ENCODE data around the gene NFKBIE.
A peak's percentile ranks its signal among the peaks of the same experiment; 100 is the strongest.

NFKBIE gene

DNA sequence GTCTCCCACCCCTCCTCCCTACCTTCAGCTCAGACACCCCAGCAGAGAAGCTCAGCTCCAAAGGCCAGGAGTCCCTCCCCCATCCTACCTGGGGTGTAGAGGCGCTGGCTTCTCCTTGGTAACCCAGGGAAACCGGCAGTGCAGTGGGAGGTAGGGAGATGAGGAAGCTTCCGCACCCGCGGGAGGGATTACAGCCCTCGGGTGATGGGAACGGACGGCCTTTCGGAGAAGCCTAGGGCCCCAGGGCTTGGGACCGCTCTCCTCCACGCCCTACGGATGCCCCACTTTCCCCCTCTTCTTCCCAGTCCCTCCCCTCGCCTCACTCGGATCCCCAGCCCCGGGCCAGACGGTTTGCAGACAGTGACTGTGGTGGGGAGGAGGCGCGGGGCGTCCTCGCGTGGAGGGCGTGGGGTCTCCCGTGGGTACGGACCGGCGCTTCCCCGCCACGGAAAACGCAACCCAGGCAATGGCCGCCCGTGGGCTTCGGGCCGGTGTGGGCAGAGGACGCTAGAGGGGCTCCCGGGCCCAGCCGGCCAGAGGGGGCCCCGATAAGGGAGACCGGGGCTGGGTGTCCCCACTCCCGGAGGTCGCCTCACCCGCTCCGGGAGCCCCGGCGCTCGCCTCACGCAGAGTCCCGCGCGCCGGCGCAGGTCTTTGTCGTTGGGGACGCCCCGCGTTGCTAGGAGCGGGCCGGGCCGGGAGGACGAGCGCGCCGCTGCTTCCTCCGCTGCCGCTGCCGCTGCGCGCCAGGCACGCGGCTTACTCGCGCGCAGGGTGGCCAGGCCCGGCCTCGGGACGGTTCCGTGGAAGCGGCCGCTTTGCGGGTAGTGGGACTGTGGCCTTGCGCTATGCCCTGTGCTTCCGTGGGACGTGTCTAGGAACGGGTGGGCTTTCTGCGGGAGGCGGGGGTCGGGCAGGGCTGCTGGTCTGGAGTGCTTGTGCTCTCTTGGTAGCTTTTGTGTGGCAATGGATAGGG, 32.0 kb upstream of the NFKBIE start:
- DNase-seq (ENCODE audit: low spot score) = peak; percentile 89

DNA sequence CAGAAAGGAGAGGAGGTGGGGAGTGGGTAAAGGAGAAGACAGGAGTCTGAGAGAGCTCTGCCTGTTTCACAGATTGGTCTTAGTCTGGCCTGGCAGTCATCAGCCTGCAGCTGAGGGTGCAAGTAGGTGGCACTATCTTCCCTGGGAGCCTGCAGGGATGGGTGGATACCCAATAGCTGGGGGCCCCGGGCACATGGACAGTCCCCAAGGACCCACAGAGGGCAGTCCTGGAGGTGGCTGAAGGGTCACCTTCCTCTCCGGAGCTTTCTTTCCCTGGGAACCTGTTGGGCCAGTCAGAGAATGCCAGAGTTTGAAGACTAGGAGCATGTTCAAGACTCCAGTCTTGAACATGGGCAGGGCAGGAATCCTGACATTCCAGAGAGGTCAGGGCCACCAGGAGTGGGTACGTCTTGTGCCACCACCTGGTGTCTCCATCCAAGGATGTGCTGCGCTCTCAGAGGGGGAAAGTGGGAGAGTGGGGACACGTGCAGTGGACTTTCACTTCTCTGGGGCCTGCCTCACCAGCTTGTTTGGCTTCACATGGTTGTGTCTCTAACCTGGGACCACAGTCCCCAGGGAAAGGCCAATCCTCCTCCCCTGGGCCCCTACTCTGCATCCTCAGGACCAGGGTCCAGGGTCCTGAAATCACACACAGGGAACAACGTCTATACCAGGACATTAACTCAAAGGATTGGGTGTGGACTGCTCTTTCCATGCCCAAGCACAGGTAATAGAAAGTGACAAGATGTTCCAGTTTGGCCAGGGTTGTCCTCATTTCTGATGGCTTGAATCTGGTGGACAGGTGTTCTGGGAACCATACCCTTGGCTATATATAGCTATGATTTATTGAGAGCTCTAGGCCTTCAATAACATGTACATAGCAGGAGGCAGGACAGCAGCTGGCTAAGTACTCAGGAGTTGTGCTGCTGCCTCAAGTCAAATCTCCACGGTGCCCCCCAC, 29.8 kb upstream of the NFKBIE start:
- DNase-seq (ENCODE audit: low spot score) = no peak

GRCh38 chr6:44292661-44293365, 27.5 kb upstream of the NFKBIE start:
- no peak for DNase-seq (ENCODE audit: low spot score)

DNA sequence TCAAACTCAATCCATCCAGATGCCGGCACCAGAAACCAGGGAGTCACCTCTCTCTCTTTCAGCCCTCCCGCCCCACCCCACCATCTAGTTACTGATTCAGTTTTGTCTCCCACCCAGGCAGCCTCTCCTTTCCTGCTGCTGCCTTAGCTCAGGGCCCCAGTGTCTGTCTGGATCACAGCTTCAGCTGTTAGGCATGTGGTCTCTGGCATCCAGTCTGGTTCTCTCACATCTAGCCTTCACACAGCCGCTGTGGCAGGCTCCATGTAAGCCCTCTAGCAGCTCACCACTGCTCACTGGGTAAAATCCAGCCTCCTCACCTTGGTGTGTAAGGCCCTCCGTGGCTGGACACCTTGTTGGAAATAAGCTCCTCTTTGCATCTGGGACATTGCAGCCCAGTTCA, 26.5 kb upstream of the NFKBIE start:
- no peak for DNase-seq (ENCODE audit: low spot score)

DNA sequence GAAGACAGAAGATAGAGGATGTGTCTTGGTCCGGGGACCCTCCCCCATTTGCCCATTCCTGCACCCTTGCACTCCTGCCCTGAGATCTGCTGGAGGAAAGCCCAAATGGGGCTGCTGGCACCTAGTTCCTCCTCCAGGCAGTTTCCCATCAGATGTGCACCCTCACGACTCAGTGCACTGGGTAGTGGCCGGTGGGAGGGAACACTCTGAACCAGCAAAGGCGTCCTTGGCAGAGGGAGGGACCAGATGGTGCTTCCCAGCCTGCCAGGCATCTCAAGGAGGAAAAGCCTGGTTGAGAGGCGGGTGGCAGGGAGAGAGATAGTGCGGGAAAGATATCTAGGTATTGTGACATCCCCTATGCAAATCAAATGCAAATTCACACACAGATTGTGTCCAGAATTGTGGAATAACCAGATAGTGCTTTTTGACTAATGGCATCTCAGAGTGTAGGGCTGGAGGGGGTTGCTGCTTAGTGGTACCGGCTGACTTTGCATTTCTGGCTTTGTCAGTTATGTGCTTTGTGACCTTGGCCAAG, 24.4 kb upstream of the NFKBIE start:
- DNase-seq (ENCODE audit: low spot score) = peak; percentile 66

DNA sequence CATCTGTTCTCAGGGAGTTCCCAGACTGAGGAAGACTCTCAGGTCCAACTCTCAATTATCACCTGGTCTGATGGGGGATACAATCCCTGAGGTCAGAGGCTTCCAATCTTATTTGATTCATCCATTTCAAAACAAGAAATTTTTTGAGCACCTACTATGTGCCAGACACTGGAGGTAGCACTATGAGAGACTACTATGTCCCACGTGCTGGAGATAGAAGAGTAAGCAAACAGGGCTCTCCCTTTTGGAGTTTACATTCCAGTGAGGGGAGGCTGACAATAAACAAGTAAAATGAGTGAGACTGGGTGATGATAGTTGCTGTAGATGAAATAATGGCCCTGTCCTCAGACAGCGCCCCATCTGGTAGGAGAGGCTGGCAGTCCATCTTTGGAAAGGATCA, 21.4 kb upstream of the NFKBIE start:
- DNase-seq (ENCODE audit: low spot score) = no peak

- DNase-seq (ENCODE audit: low spot score) = no peak
Measured at GRCh38 chr6:44286285-44286565, 20.9 kb upstream of the NFKBIE start.

DNA sequence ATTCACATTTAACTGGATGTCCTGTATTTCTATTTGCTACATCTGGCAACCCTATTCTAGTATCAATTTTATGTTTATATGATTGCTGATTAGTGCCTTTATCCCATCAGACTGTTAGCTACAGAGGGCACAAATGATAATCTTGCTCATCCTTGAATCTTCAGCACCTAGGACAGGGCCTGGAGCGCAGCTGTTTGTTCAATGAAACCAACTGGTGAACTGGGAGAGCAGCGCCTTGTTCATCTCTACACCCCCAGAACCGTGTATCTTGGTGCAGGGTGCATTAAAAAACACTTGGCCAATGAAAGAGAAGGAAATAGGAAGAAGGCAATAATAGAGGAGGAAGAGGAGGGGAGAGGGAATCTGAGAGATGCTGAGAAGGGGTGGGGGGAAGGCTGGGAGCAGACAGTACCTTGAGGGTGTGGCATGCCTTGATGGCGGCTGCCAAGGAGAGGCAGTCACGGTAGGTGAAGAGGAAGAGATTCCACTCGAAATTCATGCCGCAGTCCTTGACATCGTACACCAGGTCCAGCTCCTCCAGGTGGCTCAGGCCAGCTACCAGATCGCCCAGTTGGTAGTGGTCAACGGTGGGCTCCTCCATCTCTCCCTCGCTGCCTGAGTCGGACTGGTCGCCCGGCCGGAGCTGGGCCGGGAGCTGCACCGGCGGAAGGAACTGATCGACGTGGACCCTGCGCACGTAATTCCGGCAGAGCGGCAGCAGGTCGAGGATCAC, 20.4 kb upstream of the NFKBIE start:
- DNase-seq (ENCODE audit: low spot score) = no peak

DNA sequence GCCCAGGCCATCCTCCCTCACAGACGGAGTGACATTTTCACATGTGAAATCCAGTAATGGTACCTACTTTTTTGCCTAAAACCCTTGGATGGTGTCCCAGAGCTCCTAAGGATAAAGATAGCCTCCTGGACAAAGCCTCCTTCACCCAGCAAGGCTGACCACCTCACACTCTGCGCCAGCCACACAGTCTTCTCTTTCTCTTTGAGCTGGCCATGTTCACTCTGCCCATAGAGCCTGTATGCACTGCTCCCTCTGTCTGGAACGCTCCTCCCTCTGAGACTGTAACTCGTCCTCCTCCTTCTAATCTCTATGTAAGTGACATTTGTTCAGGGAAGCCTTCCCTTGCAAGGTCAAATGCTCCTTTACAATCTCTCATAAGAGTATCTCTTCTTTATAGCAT, 19.5 kb upstream of the NFKBIE start:
- no peak for DNase-seq (ENCODE audit: low spot score)

GRCh38 chr6:44284121-44284520, 18.8 kb upstream of the NFKBIE start:
- DNase-seq (ENCODE audit: low spot score) = no peak

- no peak for DNase-seq (ENCODE audit: low spot score)
Measured at GRCh38 chr6:44278774-44279697, 13.7 kb upstream of the NFKBIE start.

DNA sequence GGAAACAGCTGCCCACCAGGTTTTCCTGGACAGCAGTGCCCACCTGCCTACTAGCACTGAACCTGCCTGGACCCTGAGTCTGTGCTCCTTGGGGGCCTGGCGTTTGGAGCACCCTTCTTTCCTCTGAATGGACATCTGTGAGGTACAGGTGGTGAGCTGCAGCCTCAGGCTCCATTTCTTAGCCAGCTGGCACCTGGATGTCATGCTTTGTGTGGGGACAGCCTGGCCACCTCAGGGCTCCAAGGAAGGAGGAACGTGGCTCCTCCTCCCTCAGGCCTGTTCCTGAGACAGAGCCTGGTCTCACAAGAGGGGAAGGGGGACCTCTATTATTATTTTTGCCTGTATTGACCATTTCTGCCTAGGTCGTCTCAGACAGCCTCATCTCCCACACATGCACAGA, 13.0 kb upstream of the NFKBIE start:
- no peak for DNase-seq (ENCODE audit: low spot score)

DNA sequence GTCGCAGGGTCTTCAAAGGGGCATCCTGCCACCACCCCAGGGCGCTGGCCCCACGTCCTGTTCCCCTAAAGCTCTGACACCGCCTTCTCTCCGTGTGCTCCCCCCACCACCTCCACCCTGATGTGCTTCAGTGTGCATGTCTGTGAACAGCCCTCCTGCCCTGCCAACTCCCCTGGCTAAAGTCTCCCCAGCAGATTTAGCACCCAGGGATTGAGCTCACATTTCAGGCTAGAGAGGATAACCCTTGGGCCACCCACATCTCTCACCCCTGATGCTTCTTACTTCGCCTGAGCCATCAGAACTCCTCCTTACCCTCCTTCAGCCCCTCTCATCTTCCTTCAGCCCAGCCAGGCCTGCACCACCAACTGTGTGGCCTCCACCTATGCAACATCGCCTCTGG, 12.4 kb upstream of the NFKBIE start:
- DNase-seq (ENCODE audit: low spot score) = no peak

- no peak for DNase-seq (ENCODE audit: low spot score)
Measured at GRCh38 chr6:44276667-44277640, 11.6 kb upstream of the NFKBIE start.

- DNase-seq (ENCODE audit: low spot score) = no peak
Measured at GRCh38 chr6:44275749-44276648, 10.6 kb upstream of the NFKBIE start.

DNA sequence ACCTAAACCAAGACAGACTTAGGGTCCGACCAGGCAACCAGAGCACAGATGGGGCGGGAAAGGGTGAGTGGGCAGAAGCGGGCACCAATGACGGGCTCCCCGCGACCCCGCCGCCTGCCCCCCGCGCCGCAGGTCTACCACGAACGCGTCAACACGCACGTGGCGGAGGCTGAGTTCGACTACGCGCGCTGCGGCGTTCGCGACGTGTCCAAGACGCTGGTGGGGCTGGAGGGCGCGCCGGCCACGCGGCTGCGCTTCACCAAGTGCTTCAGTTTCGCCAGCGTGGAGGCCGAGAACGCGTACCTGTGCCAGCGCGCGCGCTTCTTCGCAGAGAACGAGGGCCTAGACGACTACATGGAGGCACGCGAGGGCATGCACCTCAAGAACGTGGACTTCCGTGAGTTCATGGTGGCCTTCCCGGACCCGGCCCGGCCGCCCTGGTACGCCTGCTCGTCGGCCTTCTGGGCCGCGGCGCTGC, 10.0 kb upstream of the NFKBIE start:
- DNase-seq (ENCODE audit: low spot score) = no peak

DNA sequence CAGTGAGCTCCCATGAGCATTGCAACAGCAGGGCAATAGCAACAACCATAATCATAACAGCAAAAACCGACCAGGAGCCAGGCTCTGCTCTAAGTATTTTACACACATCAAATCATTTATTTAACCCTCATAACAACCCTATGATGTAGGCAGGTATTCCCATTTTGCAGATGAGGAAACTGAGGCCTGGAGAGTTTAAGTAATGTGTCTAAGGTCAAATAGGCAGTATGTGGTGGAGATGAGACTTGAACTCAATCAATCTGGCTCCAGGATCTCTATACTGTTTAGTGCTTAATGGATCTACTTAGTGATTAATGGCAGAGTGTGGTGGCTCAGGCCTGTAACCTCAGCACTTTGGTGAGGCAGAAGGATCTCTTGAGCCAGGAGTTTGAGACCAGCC, 8.3 kb upstream of the NFKBIE start:
- DNase-seq (ENCODE audit: low spot score) = no peak

- no peak for DNase-seq (ENCODE audit: low spot score)
Measured at GRCh38 chr6:44272999-44273566, 7.7 kb upstream of the NFKBIE start.
